OCI-LY7 (cell line): ENCODE data around the gene AMHR2. TPM values are rescaled to one million over a fixed set of nuclear protein-coding genes. Genes with fewer than 3 reads are reported as not detected.

Experiments
- BruUV-seq: library from RNA; stranded (reverse); fragments of 400-500 nt; replicated peaks from 2 replicates; lab custom pipeline; 2021; lab: Mats Ljungman, UMichigan
- CTCF ChIA-PET: fragments of 300-600 bp; sonication (Branson Sonifier 250); formaldehyde crosslinking; loops from one replicate; lab custom pipeline; 2022; ENCODE audit warnings: antibody characterized with exemption; ENCODE audit not compliant: unreplicated experiment; lab: Charles Lee
- POLR2A ChIA-PET: fragments of 300-600 bp; sonication (Branson Sonifier 250); formaldehyde crosslinking; loops from one replicate; lab custom pipeline; 2022; ENCODE audit warnings: antibody characterized with exemption; lab: Charles Lee
- DNase-seq: peaks from one replicate; pipeline ENCODE4 v3.0.0-alpha.2; 2015; ENCODE audit warnings: low spot score
- H2AFZ ChIP-seq: fragments of 200-600 bp; sonication (generic), shearing (Covaris generic); 2 replicates; pipeline ENCODE4 v1.6.1; 2014; ENCODE audit warnings: mild to moderate bottlenecking, antibody characterized with exemption, low read length, moderate library complexity
- H3K27ac ChIP-seq: fragments of 200-600 bp; sonication (generic); 2 replicates; pipeline ENCODE4 v1.5.1; 2014; ENCODE audit warnings: mixed run types, low read depth, mild to moderate bottlenecking, moderate library complexity, low read length, inconsistent platforms; ENCODE audit not compliant: poor library complexity, severe bottlenecking
- H3K36me3 ChIP-seq: fragments of 200-600 bp; sonication (generic); 2 replicates; pipeline ENCODE4 v1.6.1; 2014; ENCODE audit warnings: mild to moderate bottlenecking, antibody characterized with exemption, low read length, moderate library complexity, mixed read lengths; ENCODE audit not compliant: insufficient read depth
- H3K4me1 ChIP-seq: fragments of 200-600 bp; sonication (generic); 2 replicates; pipeline ENCODE4 v1.5.1; 2014; ENCODE audit warnings: mild to moderate bottlenecking, low read length; ENCODE audit not compliant: insufficient read depth, poor library complexity, severe bottlenecking
- H3K4me2 ChIP-seq: fragments of 200-600 bp; sonication (generic); 2 replicates; pipeline ENCODE4 v1.6.1; 2014; ENCODE audit warnings: mild to moderate bottlenecking, low read length
- H3K4me3 ChIP-seq: fragments of 200-600 bp; sonication (generic); 2 replicates; pipeline ENCODE4 v1.5.1; 2014; ENCODE audit warnings: mild to moderate bottlenecking, low read depth, low read length; ENCODE audit not compliant: poor library complexity, severe bottlenecking
- H3K79me2 ChIP-seq: fragments of 200-600 bp; sonication (generic); 2 replicates; pipeline ENCODE4 v1.6.1; 2016; ENCODE audit warnings: low read depth, mild to moderate bottlenecking, low read length, moderate library complexity, mixed read lengths; ENCODE audit not compliant: insufficient read depth
- H3K9me2 ChIP-seq: fragments of 200-600 bp; sonication (generic); 2 replicates; pipeline ENCODE4 v1.6.1; 2016; ENCODE audit warnings: mild to moderate bottlenecking, low read length, mixed read lengths; ENCODE audit not compliant: insufficient read depth
- H3K9me3 ChIP-seq: fragments of 200-600 bp; sonication (generic); 2 replicates; pipeline ENCODE4 v1.6.1; 2014; ENCODE audit warnings: mild to moderate bottlenecking, mixed run types, low read length, mixed read lengths
- H4K20me1 ChIP-seq: fragments of 200-600 bp; sonication (generic); 2 replicates; pipeline ENCODE4 v1.6.1; 2014; ENCODE audit warnings: mild to moderate bottlenecking, antibody characterized with exemption, low read length, moderate library complexity, mixed read lengths; ENCODE audit not compliant: insufficient read depth
- CTCF ChIP-seq: fragments of 200-600 bp; sonication (generic); conservative IDR thresholded peaks from 2 replicates; pipeline ENCODE4 v1.5.1; 2014; ENCODE audit warnings: mild to moderate bottlenecking, antibody characterized with exemption, low read length, moderate library complexity, mixed read lengths
- EZH2phosphoT487 ChIP-seq: fragments of 200-600 bp; sonication (generic); IDR thresholded peaks from 2 replicates; pipeline ENCODE4 v1.6.1; 2018; ENCODE audit warnings: low read depth, borderline replicate concordance, mild to moderate bottlenecking, mixed run types, antibody characterized with exemption, low read length, moderate library complexity, mixed read lengths
- intact Hi-C: fragments of 100-400 bp; cut with micrococcal nuclease; formaldehyde crosslinking; loops from one replicate; pipeline ENCODE4 v1.10.0; 2022; ENCODE audit not compliant: unreplicated experiment
- total RNA-seq, 2 experiments: library from RNA; depleted of rRNA in 1 of 2; stranded (reverse); fragments of >200 nt in 1 of 2; shearing (Covaris generic) in 1 of 2; gene quantifications; 2 replicates each; pipeline ENCODE4 v1.2.3, GENCODE V29; 2014 to 2022

AMHR2 gene
- total RNA-seq, 2 experiments from 2014 or later: not detected

DNA sequence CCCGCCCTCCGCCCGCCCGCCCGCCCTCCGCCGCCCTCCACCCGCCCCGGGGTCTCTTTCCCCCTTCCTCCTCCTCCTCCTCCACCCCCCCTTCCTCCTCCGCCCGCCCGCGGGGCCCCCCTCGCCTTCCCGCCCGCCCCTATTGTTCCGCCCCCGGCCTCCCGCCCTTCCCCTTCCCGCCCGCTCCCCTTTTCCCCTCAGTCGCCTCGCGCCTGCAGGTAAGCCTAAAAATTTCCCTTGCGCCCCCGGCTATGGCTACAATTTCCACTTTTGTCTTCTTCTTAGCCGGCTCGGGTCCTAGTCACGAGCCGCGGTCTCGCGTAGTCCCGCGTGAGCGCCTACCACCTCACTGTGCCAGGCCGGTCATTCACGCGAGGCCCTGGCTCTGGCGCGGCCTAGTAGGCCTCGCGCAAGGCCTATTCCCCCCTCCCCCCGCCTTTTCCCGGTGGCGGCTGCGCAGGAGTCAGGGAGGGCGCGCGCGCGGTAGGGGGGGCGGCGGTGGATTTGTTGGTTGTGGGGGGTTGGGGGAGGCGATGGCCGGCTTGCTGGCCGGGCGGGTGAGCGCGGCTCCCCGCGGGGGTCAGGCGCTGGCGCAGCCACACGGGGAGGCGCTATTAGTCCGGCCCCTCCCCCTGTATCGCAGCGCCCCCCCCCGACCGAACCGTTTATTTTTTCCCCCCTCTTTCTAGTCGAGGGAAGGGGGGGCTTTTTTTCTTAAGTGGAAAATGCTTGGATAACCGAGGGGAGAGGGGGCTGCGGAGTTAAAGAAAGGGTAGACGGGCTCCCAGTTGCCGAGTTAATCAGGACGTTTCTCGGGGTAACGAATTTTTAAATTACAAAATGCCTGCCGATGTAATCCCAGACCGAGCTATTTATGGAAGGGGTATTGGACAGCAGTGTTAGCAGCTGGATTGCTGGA is 28.8 kb downstream of the AMHR2 start:
- no TSS peak for BruUV-seq
- peak; percentile 84 for DNase-seq

DNA sequence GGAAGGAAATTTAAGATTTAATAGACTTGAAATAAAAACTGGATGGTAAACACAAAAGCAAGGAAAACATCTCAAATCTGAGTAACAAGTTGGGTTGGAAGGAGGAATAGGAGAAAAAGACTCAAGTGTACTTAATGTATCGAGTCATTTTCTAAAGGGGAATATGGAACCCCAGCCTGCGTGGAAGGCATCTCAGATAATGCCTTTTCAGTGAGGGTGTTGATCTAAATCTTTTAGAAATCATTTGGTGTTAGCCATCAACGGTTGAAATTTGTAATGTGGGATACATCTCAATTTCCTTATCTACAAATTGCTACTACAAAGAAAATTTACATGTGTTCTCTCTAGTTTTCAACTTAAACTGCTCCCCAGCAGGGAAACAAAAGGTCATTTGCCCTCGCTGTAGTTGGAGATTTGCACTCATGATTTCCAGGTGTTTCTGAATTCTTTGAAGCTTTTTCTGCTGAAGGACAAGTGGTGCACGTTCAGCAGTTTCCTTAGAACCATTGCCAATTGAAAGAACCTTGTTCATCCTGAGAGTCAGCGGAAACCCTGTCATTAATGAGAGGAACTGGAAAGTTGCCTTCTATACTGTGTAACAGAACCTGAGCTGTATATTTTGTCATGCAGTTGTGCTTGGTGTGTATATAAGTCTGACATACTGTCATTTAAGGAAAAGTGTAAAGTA is 30.4 kb downstream of the AMHR2 start:
- Histone ChIP-seq H4K20me1 (peaks cover 36% of the 10 kb centered on the region), H3K9me3 (no peaks in the 10 kb centered on the region), H3K4me2 (peak overlapping the region; percentile 98), H3K36me3 (peaks cover 68% of the 10 kb centered on the region), H3K79me2 (peaks cover 67% of the 10 kb centered on the region), H3K4me3 (peak overlapping the region; percentile 96), H3K9me2 (no peaks in the 10 kb centered on the region), H3K4me1 (peaks cover 19% of the 10 kb centered on the region), H3K27ac (peak overlapping the region; percentile 22), H2AFZ (no peak overlapping the region)
- POLR2A ChIA-PET: interaction anchor here (0.6 to 0.7 kb wide), 3 partner anchors 11 to 278 kb away, joined by 3 to 4 read pairs (median 3); no protein-coding TSS in a partner anchor
- no peak for DNase-seq
- BruUV-seq: no TSS peak
- TF ChIP-seq CTCF: no peak
- no peak for TF ChIP-seq EZH2phosphoT487
- CTCF ChIA-PET: interaction anchor here (0.5 to 0.9 kb wide), 2 partner anchors 22 to 598 kb away, joined by 3 read pairs; no protein-coding TSS in a partner anchor
- intact Hi-C loops: no loop called here

More for the DNA sequence above, 28.8 kb downstream of the AMHR2 start:
- POLR2A ChIA-PET: interaction anchor here (0.7 kb wide), 2 partner anchors 11 to 104 kb away, joined by 3 to 5 read pairs; no protein-coding TSS in a partner anchor
- Histone ChIP-seq H3K9me3 (no peaks in the 10 kb centered on the region), H3K27ac (peak overlapping the region; percentile 82), H4K20me1 (peaks cover 36% of the 10 kb centered on the region), H3K4me3 (peak overlapping the region; percentile 96), H3K9me2 (no peaks in the 10 kb centered on the region), H2AFZ (no peak overlapping the region), H3K79me2 (peaks cover 53% of the 10 kb centered on the region), H3K36me3 (peaks cover 65% of the 10 kb centered on the region), H3K4me1 (peaks cover 19% of the 10 kb centered on the region), H3K4me2 (peak overlapping the region; percentile 98)
- TF ChIP-seq EZH2phosphoT487: no peak
- TF ChIP-seq CTCF: peak; percentile 79
- intact Hi-C loops: loop anchor here (1.0 kb wide), 1 partner anchor 47 kb away; the partner anchor contains the start of gene MAP3K12
- CTCF ChIA-PET: no interaction called here
